ENCODE measurements around the gene NAMPT. TPM values are rescaled to one million over a fixed set of nuclear protein-coding genes. Genes with fewer than 3 reads are reported as not detected.

The NAMPT gene
- total and polyA plus RNA-seq, 9 of the 15 experiments (the other 6 are each of a cell fraction or from before 2014, with no cell fraction given): 41.1 to 160 (median 106) TPM

DNA sequence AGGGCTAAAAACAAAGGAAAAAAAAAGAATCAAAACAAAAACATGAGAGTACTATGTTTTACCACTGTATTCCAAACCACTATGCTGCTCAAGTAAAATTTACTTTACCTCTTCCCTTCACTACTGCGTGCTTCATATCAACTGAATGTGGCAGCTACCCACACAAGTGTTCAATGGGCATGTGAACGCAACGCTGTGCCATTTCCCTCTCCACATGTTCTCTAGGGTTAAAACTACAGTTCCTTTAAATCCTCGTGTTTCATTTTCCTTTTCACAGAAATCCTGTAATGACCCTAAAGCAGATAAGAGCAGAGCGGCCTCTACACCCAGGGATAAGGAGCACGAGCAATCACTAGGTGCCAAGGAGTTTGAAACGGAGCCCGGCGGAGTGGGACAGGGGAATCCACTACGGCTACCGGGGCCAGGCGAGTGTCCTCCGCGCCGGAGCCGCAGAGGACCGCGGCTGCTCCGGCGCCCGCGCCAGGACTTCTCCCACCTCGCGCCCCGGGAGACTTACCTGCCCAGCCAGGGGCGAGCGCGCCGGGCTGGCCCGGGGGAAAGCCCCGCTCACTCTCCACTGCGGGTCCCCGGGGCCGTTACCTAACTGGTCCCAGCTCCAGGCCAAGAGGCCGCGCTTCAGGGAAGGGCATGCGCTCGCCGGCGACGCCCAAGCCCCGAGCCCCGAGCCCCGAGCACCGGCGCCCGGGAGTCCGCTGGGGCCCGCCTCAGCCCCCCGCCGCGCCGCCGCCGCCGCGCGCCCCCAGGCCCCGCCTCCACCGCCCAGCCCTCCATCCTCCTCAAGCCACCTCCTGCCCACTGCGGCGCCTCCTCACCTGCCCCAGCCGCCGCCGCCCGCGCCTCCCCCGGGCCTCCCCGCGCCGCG is 711 bp downstream of the NAMPT start (continued):
- TF ChIP-seq LEF1 (IDR thresholded peaks at IDR 0.05): no peak
- TF ChIP-seq, protein P1, sequence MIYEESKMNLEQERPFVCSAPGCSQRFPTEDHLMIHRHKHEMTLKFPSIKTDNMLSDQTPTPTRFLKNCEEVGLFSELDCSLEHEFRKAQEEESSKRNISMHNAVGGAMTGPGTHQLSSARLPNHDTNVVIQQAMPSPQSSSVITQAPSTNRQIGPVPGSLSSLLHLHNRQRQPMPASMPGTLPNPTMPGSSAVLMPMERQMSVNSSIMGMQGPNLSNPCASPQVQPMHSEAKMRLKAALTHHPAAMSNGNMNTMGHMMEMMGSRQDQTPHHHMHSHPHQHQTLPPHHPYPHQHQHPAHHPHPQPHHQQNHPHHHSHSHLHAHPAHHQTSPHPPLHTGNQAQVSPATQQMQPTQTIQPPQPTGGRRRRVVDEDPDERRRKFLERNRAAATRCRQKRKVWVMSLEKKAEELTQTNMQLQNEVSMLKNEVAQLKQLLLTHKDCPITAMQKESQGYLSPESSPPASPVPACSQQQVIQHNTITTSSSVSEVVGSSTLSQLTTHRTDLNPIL (CRISPR knock-in tag; IDR thresholded peaks at IDR 0.05): peak; percentile 64; the same call in 1 of the 2 replicates
- TF ChIP-seq BRF1 (IDR thresholded peaks at IDR 0.05; ENCODE audit: borderline replicate concordance, extremely low read depth, insufficient read length): no peak
- TF ChIP-seq, protein P2, sequence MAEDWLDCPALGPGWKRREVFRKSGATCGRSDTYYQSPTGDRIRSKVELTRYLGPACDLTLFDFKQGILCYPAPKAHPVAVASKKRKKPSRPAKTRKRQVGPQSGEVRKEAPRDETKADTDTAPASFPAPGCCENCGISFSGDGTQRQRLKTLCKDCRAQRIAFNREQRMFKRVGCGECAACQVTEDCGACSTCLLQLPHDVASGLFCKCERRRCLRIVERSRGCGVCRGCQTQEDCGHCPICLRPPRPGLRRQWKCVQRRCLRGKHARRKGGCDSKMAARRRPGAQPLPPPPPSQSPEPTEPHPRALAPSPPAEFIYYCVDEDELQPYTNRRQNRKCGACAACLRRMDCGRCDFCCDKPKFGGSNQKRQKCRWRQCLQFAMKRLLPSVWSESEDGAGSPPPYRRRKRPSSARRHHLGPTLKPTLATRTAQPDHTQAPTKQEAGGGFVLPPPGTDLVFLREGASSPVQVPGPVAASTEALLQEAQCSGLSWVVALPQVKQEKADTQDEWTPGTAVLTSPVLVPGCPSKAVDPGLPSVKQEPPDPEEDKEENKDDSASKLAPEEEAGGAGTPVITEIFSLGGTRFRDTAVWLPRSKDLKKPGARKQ (CRISPR knock-in tag; IDR thresholded peaks at IDR 0.05): peak; percentile 57; the same call in 1 of the 2 replicates
- no peak for TF ChIP-seq HDGF (IDR thresholded peaks at IDR 0.05)
- TF ChIP-seq CEBPG (CRISPR knock-in tag; IDR thresholded peaks at IDR 0.05): no peak
- peak in 1 of 2 experiments; percentile 8; a peak in 2 of 4 replicates for TF ChIP-seq CEBPG (tag; conservative IDR thresholded peaks at IDR 0.05 in 1 of 2, IDR thresholded peaks at IDR 0.05 in 1 of 2)
- TF ChIP-seq MAFK (IDR thresholded peaks at IDR 0.05; ENCODE audit: low read length): no peak
- no peak for TF ChIP-seq ADNP (tag; IDR thresholded peaks at IDR 0.05)
- no peak for TF ChIP-seq CEBPB (tag; IDR thresholded peaks at IDR 0.05)
- TF ChIP-seq, protein P3, sequence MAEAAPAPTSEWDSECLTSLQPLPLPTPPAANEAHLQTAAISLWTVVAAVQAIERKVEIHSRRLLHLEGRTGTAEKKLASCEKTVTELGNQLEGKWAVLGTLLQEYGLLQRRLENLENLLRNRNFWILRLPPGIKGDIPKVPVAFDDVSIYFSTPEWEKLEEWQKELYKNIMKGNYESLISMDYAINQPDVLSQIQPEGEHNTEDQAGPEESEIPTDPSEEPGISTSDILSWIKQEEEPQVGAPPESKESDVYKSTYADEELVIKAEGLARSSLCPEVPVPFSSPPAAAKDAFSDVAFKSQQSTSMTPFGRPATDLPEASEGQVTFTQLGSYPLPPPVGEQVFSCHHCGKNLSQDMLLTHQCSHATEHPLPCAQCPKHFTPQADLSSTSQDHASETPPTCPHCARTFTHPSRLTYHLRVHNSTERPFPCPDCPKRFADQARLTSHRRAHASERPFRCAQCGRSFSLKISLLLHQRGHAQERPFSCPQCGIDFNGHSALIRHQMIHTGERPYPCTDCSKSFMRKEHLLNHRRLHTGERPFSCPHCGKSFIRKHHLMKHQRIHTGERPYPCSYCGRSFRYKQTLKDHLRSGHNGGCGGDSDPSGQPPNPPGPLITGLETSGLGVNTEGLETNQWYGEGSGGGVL (CRISPR knock-in tag; IDR thresholded peaks at IDR 0.05): no peak
- no peak for TF ChIP-seq MCM3 (IDR thresholded peaks at IDR 0.05)
- TF ChIP-seq, protein P4, sequence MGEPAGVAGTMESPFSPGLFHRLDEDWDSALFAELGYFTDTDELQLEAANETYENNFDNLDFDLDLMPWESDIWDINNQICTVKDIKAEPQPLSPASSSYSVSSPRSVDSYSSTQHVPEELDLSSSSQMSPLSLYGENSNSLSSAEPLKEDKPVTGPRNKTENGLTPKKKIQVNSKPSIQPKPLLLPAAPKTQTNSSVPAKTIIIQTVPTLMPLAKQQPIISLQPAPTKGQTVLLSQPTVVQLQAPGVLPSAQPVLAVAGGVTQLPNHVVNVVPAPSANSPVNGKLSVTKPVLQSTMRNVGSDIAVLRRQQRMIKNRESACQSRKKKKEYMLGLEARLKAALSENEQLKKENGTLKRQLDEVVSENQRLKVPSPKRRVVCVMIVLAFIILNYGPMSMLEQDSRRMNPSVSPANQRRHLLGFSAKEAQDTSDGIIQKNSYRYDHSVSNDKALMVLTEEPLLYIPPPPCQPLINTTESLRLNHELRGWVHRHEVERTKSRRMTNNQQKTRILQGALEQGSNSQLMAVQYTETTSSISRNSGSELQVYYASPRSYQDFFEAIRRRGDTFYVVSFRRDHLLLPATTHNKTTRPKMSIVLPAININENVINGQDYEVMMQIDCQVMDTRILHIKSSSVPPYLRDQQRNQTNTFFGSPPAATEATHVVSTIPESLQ (CRISPR knock-in tag; IDR thresholded peaks at IDR 0.05): no peak
- TF ChIP-seq SMAD2 (IDR thresholded peaks at IDR 0.05; ENCODE audit: low read depth, low read length): no peak
- TF ChIP-seq, protein P5, sequence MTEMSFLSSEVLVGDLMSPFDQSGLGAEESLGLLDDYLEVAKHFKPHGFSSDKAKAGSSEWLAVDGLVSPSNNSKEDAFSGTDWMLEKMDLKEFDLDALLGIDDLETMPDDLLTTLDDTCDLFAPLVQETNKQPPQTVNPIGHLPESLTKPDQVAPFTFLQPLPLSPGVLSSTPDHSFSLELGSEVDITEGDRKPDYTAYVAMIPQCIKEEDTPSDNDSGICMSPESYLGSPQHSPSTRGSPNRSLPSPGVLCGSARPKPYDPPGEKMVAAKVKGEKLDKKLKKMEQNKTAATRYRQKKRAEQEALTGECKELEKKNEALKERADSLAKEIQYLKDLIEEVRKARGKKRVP (CRISPR knock-in tag; IDR thresholded peaks at IDR 0.05): peak; percentile 20; the same call in 1 of the 2 replicates
- TF ChIP-seq ZNF668 (CRISPR knock-in tag; IDR thresholded peaks at IDR 0.05): no peak
- no peak for TF ChIP-seq ETS2 (tag; IDR thresholded peaks at IDR 0.05; ENCODE audit: borderline replicate concordance, poor library complexity, severe bottlenecking)
- TF ChIP-seq RUNX1 (IDR thresholded peaks at IDR 0.05; ENCODE audit: low read depth): no peak
- TF ChIP-seq JUND (IDR thresholded peaks at IDR 0.05; ENCODE audit: borderline replicate concordance, low read depth, low read length): no peak
- TF ChIP-seq JUND (tag; IDR thresholded peaks at IDR 0.05; ENCODE audit: borderline replicate concordance, low read depth, low read length): peak; percentile 9; the same call in 1 of the 3 replicates

All from K562 (cell line).